ENCODE measurements around the gene BCAS1.

The BCAS1 gene

GRCh38 chr20:53957451-53958172, 112.8 kb downstream of the BCAS1 start:
- DNase-seq = peak; percentile 22

- DNase-seq = no peak
These were observed 114.2 kb downstream of the BCAS1 start for GRCh38 chr20:53956013-53956715.

- DNase-seq = no peak
These were observed 115.4 kb downstream of the BCAS1 start for GRCh38 chr20:53954723-53955658.

- no peak for DNase-seq
These were observed 117.8 kb downstream of the BCAS1 start for GRCh38 chr20:53952528-53953096.

GRCh38 chr20:53950578-53950977, 119.8 kb downstream of the BCAS1 start:
- no peak for DNase-seq

GRCh38 chr20:53950031-53950430, 120.4 kb downstream of the BCAS1 start:
- DNase-seq = peak; percentile 27

- peak; percentile 43 for DNase-seq
These were observed 121.0 kb downstream of the BCAS1 start for GRCh38 chr20:53949319-53949839.

GRCh38 chr20:53948383-53949318, 121.7 kb downstream of the BCAS1 start:
- no peak for DNase-seq

GRCh38 chr20:53947501-53948195, 122.7 kb downstream of the BCAS1 start:
- no peak for DNase-seq

- DNase-seq = no peak
These were observed 124.3 kb downstream of the BCAS1 start for GRCh38 chr20:53946106-53946505.

GRCh38 chr20:53945478-53945877, 124.9 kb downstream of the BCAS1 start:
- DNase-seq = no peak

- no peak for DNase-seq
These were observed 125.6 kb downstream of the BCAS1 start for GRCh38 chr20:53944796-53945195.

- DNase-seq = peak; percentile 70
These were observed 126.7 kb downstream of the BCAS1 start for GRCh38 chr20:53943522-53944291.

- DNase-seq = no peak
These were observed 127.4 kb downstream of the BCAS1 start for GRCh38 chr20:53942973-53943372.

GRCh38 chr20:53942472-53942816, 128.0 kb downstream of the BCAS1 start:
- no peak for DNase-seq

GRCh38 chr20:53941680-53942471, 128.5 kb downstream of the BCAS1 start:
- no peak for DNase-seq

- DNase-seq = peak; percentile 23
These were observed 129.4 kb downstream of the BCAS1 start for GRCh38 chr20:53940907-53941545.

GRCh38 chr20:53940360-53940702, 130.1 kb downstream of the BCAS1 start:
- no peak for DNase-seq
